Gastrocnemius medialis (tissue), 4 donors: Measurements from ENCODE around the gene TPX2.

Source experiments
- POLR2A ChIP-seq, 2 donors: fragments of 450-650 bp; IDR thresholded peaks; one replicate each; pipeline ENCODE4 v1.6.1; 2017; ENCODE audit warnings: antibody characterized with exemption in 2 of 2, mild to moderate bottlenecking in 2 of 2, moderate library complexity in 2 of 2
- TF ChIP-seq, protein P1 (sequence below), 5 experiments: fragments of 450-650 bp in 3 of 5; fragments of 200-600 bp in 2 of 5; sonication (generic) in 2 of 5; IDR thresholded peaks in 4 of 5; conservative IDR thresholded peaks in 1 of 5; 1 replicate in 4 of 5; 2 replicates in 1 of 5; pipeline ENCODE4 v1.5.1; 2016 to 2019; ENCODE audit warnings: antibody characterized with exemption in 5 of 5, mild to moderate bottlenecking in 3 of 5, moderate library complexity in 3 of 5

GRCh38 chr20:31835554-31835953 is 96.5 kb downstream of the TPX2 start:
- TF ChIP-seq, protein P1, sequence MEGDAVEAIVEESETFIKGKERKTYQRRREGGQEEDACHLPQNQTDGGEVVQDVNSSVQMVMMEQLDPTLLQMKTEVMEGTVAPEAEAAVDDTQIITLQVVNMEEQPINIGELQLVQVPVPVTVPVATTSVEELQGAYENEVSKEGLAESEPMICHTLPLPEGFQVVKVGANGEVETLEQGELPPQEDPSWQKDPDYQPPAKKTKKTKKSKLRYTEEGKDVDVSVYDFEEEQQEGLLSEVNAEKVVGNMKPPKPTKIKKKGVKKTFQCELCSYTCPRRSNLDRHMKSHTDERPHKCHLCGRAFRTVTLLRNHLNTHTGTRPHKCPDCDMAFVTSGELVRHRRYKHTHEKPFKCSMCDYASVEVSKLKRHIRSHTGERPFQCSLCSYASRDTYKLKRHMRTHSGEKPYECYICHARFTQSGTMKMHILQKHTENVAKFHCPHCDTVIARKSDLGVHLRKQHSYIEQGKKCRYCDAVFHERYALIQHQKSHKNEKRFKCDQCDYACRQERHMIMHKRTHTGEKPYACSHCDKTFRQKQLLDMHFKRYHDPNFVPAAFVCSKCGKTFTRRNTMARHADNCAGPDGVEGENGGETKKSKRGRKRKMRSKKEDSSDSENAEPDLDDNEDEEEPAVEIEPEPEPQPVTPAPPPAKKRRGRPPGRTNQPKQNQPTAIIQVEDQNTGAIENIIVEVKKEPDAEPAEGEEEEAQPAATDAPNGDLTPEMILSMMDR (IDR thresholded peaks at IDR 0.05 in 4 of 5, conservative IDR thresholded peaks at IDR 0.05 in 1 of 5) = no peak
- TF ChIP-seq POLR2A (IDR thresholded peaks at IDR 0.05) = no peak
